Neural cell (in vitro differentiated cells): ENCODE data around the gene PAK1.

Experiments used
- EP300 ChIP-seq: fragments of 450-650 bp; conservative IDR thresholded peaks from 2 replicates; pipeline ENCODE4 v1.6.1; 2014; ENCODE audit warnings: antibody characterized with exemption, mild to moderate bottlenecking, moderate library complexity; ENCODE audit not compliant: poor library complexity, severe bottlenecking
- EZH2 ChIP-seq: fragments of 200-600, 300-800 bp; shearing (Covaris generic), sonication (generic); IDR thresholded peaks from 2 replicates; pipeline ENCODE4 v1.6.1; 2014; ENCODE audit warnings: antibody characterized with exemption, low read length, borderline replicate concordance, mild to moderate bottlenecking; ENCODE audit not compliant: insufficient read depth, poor library complexity, severe bottlenecking
- POLR2AphosphoS5 ChIP-seq: IDR thresholded peaks from 2 replicates; pipeline ENCODE4 v1.6.1; 2012
- RAD21 ChIP-seq: fragments of 450-650 bp; conservative IDR thresholded peaks from 2 replicates; pipeline ENCODE4 v1.6.1; 2014; ENCODE audit warnings: antibody characterized with exemption, mild to moderate bottlenecking, moderate library complexity
- SMC3 ChIP-seq: fragments of 450-650 bp; conservative IDR thresholded peaks from 2 replicates; pipeline ENCODE4 v1.6.1; 2014; ENCODE audit warnings: antibody characterized with exemption, mild to moderate bottlenecking, moderate library complexity; ENCODE audit not compliant: poor library complexity
- TAF1 ChIP-seq: IDR thresholded peaks from 2 replicates; pipeline ENCODE4 v1.6.1; 2012; ENCODE audit warnings: low read depth
- TF ChIP-seq, protein P1 (sequence below): fragments of 450-650 bp; IDR thresholded peaks from 2 replicates; pipeline ENCODE4 v1.5.1; 2014; ENCODE audit warnings: antibody characterized with exemption, mild to moderate bottlenecking, moderate library complexity; ENCODE audit not compliant: poor library complexity, severe bottlenecking
- TF ChIP-seq, protein P2 (sequence below): IDR thresholded peaks from 2 replicates; pipeline ENCODE4 v1.6.1; 2012; ENCODE audit warnings: borderline replicate concordance

DNA sequence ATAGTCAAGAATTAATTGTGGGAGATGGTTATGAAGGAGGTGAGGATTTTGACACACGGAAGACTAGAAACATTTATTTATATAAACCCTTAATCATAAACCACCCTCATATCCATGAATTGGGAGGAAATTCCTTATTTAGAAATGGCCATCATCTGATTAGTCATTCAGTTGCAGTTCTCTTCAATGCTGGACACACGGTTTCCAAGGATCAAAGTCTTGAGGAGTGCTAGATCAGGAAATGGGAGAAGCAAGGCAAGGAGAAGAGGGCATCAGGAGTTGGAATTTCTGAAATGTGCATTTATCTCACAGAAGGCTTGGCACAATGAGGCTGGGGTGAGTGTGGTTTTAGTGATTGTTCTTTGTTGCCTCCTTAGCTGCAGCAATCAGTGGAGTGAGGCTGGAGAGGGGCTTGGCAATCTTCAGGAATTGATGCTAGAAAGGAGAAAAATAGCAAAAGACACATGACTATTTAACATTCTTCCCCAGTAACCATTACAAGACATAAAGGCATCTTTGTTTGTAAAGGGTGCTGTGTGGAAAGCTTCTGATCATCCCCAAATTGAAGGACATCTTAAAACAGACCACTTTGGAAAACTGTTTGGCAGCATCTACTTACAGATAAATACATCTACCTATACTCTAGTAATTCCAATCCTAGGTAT is 150.8 kb downstream of the PAK1 start:
- TF ChIP-seq, protein P1, sequence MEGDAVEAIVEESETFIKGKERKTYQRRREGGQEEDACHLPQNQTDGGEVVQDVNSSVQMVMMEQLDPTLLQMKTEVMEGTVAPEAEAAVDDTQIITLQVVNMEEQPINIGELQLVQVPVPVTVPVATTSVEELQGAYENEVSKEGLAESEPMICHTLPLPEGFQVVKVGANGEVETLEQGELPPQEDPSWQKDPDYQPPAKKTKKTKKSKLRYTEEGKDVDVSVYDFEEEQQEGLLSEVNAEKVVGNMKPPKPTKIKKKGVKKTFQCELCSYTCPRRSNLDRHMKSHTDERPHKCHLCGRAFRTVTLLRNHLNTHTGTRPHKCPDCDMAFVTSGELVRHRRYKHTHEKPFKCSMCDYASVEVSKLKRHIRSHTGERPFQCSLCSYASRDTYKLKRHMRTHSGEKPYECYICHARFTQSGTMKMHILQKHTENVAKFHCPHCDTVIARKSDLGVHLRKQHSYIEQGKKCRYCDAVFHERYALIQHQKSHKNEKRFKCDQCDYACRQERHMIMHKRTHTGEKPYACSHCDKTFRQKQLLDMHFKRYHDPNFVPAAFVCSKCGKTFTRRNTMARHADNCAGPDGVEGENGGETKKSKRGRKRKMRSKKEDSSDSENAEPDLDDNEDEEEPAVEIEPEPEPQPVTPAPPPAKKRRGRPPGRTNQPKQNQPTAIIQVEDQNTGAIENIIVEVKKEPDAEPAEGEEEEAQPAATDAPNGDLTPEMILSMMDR = no peak
- TF ChIP-seq EP300 = no peak
- TF ChIP-seq EZH2 = no peak
- TF ChIP-seq POLR2AphosphoS5 = no peak
- TF ChIP-seq RAD21 = no peak
- TF ChIP-seq SMC3 = no peak
- TF ChIP-seq, protein P2, sequence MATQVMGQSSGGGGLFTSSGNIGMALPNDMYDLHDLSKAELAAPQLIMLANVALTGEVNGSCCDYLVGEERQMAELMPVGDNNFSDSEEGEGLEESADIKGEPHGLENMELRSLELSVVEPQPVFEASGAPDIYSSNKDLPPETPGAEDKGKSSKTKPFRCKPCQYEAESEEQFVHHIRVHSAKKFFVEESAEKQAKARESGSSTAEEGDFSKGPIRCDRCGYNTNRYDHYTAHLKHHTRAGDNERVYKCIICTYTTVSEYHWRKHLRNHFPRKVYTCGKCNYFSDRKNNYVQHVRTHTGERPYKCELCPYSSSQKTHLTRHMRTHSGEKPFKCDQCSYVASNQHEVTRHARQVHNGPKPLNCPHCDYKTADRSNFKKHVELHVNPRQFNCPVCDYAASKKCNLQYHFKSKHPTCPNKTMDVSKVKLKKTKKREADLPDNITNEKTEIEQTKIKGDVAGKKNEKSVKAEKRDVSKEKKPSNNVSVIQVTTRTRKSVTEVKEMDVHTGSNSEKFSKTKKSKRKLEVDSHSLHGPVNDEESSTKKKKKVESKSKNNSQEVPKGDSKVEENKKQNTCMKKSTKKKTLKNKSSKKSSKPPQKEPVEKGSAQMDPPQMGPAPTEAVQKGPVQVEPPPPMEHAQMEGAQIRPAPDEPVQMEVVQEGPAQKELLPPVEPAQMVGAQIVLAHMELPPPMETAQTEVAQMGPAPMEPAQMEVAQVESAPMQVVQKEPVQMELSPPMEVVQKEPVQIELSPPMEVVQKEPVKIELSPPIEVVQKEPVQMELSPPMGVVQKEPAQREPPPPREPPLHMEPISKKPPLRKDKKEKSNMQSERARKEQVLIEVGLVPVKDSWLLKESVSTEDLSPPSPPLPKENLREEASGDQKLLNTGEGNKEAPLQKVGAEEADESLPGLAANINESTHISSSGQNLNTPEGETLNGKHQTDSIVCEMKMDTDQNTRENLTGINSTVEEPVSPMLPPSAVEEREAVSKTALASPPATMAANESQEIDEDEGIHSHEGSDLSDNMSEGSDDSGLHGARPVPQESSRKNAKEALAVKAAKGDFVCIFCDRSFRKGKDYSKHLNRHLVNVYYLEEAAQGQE = no peak
- TF ChIP-seq TAF1 = no peak
